HEK293 (cell line): ENCODE measurements around the gene NUP43.

Experiments
- CTCF ChIA-PET: fragments of 350-600 bp; formaldehyde crosslinking; extraction: SDS; loops from one replicate; lab custom pipeline; 2021; ENCODE audit warnings: antibody characterized with exemption; lab: Yijun Ruan, JAX
- POLR2A ChIA-PET: fragments of 300-600 bp; formaldehyde crosslinking; extraction: SDS; loops from one replicate; lab custom pipeline; 2020; ENCODE audit warnings: antibody characterized with exemption, inconsistent platforms; lab: Yijun Ruan, JAX
- H3K27ac ChIP-seq: fragments of 200-500 bp; sonication (Bioruptor generic); 2 replicates; pipeline ENCODE4 v1.5.1; 2014; ENCODE audit warnings: low read depth, low read length, control low read depth, inconsistent platforms; ENCODE audit errors: extremely low read depth
- H3K36me3 ChIP-seq, 2 experiments: fragments of 200-500 bp in 1 of 2; sonication (Bioruptor generic) in 1 of 2; 1 replicate in 1 of 2; 2 replicates in 1 of 2; pipeline ENCODE4 v1.5.1; 2014 to 2017; ENCODE audit warnings: inconsistent platforms in 2 of 2, low read length in 2 of 2; ENCODE audit not compliant: control insufficient read depth in 2 of 2, insufficient read depth in 1 of 2
- H3K4me1 ChIP-seq: fragments of 200-500 bp; sonication (Bioruptor generic); 2 replicates; pipeline ENCODE4 v1.5.1; 2014; ENCODE audit warnings: mild to moderate bottlenecking, low read length, inconsistent platforms; ENCODE audit not compliant: control insufficient read depth, insufficient read depth
- H3K4me3 ChIP-seq: 2 replicates; pipeline ENCODE4 v1.5.1; 2011; ENCODE audit warnings: low read depth, mild to moderate bottlenecking, control low read depth, low read length, moderate library complexity
- H3K9me3 ChIP-seq: fragments of 200-500 bp; sonication (Bioruptor generic); 2 replicates; pipeline ENCODE4 v1.5.1; 2014; ENCODE audit warnings: low read depth, low read length, inconsistent platforms; ENCODE audit not compliant: control insufficient read depth, insufficient read depth
- PRDM1 ChIP-seq: fragments of 450-650 bp; formaldehyde crosslinking; IDR thresholded peaks from 2 replicates; pipeline ENCODE4; 2016; ENCODE audit warnings: missing biosample characterization, missing genetic modification characterization
- SP7 ChIP-seq: fragments of 450-650 bp; formaldehyde crosslinking; IDR thresholded peaks from 2 replicates; pipeline ENCODE4 v1.5.1; 2016; ENCODE audit warnings: missing biosample characterization, missing genetic modification characterization
- ZBTB17 ChIP-seq: fragments of 450-650 bp; formaldehyde crosslinking; IDR thresholded peaks from 2 replicates; pipeline ENCODE4 v1.5.1; 2016; ENCODE audit warnings: missing biosample characterization, missing genetic modification characterization
- ZBTB7A ChIP-seq: fragments of 450-650 bp; formaldehyde crosslinking; IDR thresholded peaks from 2 replicates; pipeline ENCODE4 v1.5.1; 2016; ENCODE audit warnings: low read depth, missing biosample characterization, missing genetic modification characterization
- ZNF114 ChIP-seq: fragments of 450-650 bp; formaldehyde crosslinking; IDR thresholded peaks from 2 replicates; pipeline ENCODE4 v1.5.0; 2017; ENCODE audit warnings: missing biosample characterization, missing genetic modification characterization
- ZNF2 ChIP-seq: fragments of 450-650 bp; formaldehyde crosslinking; IDR thresholded peaks from 2 replicates; pipeline ENCODE4 v1.5.1; 2016; ENCODE audit warnings: missing biosample characterization, missing genetic modification characterization
- ZNF221 ChIP-seq: fragments of 450-650 bp; formaldehyde crosslinking; IDR thresholded peaks from 2 replicates; pipeline ENCODE4 v1.5.1; 2017; ENCODE audit warnings: missing biosample characterization, missing genetic modification characterization, borderline replicate concordance
- ZNF23 ChIP-seq: fragments of 450-650 bp; formaldehyde crosslinking; IDR thresholded peaks from 2 replicates; pipeline ENCODE4 v1.5.1; 2016; ENCODE audit warnings: missing biosample characterization, missing genetic modification characterization, borderline replicate concordance
- ZNF239 ChIP-seq: fragments of 450-650 bp; formaldehyde crosslinking; IDR thresholded peaks from 2 replicates; pipeline ENCODE4 v1.5.1; 2016; ENCODE audit warnings: missing biosample characterization, missing genetic modification characterization
- ZNF324 ChIP-seq: fragments of 450-650 bp; formaldehyde crosslinking; IDR thresholded peaks from 2 replicates; pipeline ENCODE4 v1.5.1; 2016; ENCODE audit warnings: missing biosample characterization, missing genetic modification characterization
- ZNF521 ChIP-seq: fragments of 450-650 bp; formaldehyde crosslinking; IDR thresholded peaks from 2 replicates; pipeline ENCODE4 v1.5.1; 2017; ENCODE audit warnings: missing biosample characterization, mild to moderate bottlenecking, missing genetic modification characterization
- ZNF600 ChIP-seq: fragments of 450-650 bp; formaldehyde crosslinking; IDR thresholded peaks from 2 replicates; pipeline ENCODE4 v1.5.1; 2016; ENCODE audit warnings: missing biosample characterization, missing genetic modification characterization
- ZNF677 ChIP-seq: fragments of 450-650 bp; IDR thresholded peaks from 2 replicates; pipeline ENCODE4 v1.5.0; 2018; ENCODE audit warnings: missing biosample characterization, mild to moderate bottlenecking, missing genetic modification characterization, moderate library complexity
- ZSCAN16 ChIP-seq: fragments of 450-650 bp; formaldehyde crosslinking; IDR thresholded peaks from 2 replicates; pipeline ENCODE4 v1.5.1; 2016; ENCODE audit warnings: missing biosample characterization, missing genetic modification characterization
- ZSCAN30 ChIP-seq: fragments of 450-650 bp; IDR thresholded peaks from 2 replicates; pipeline ENCODE4 v1.5.1; 2018; ENCODE audit warnings: missing biosample characterization, mild to moderate bottlenecking, missing genetic modification characterization, moderate library complexity
- TF ChIP-seq, protein P1 (sequence below): fragments of 450-650 bp; formaldehyde crosslinking; IDR thresholded peaks from 2 replicates; pipeline ENCODE4 v1.5.1; 2016; ENCODE audit warnings: missing biosample characterization, missing genetic modification characterization
- TF ChIP-seq, protein P2 (sequence below): fragments of 450-650 bp; formaldehyde crosslinking; IDR thresholded peaks from 2 replicates; pipeline ENCODE4 v1.5.1; 2016; ENCODE audit warnings: missing biosample characterization, missing genetic modification characterization
- TF ChIP-seq, protein P3 (sequence below): fragments of 450-650 bp; formaldehyde crosslinking; IDR thresholded peaks from 2 replicates; pipeline ENCODE4 v1.5.1; 2017; ENCODE audit warnings: missing biosample characterization, missing genetic modification characterization

The NUP43 gene

DNA sequence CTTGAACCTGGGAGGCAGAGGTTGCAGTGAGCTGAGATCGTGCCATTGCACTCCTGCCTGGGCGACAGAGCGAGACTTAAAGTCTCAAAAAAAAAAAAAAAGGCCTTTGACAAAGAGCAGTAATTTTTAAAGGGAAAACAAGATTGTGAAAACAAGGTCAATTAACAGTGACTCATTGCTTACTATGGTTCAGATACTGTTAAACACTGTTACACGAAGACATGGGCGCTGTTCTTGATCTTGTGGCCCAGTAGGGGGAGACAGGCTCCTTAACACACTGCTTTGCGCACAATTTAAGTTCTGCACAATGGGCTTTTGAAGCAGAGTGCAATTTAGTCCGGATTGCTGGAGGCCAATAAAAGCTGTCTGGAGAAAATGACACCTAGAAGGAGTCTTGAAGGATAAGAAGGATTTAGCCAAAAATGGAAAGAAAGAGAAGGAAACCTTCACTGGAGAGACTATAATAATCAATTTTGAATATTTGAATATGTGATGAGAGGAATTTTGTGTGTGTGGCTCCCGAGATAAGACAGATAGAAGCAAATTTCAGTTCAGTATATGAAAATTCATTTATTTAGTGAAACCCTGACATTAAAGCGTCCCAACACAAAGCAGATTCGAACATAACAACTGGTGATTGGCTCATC lies 22.4 kb downstream of the NUP43 start (continued):
- TF ChIP-seq ZBTB17 (tag by site-specific recombination) (peak; percentile 63), ZSCAN16 (no peak), ZNF239 (no peak), SP7 (tag by site-specific recombination) (peak; percentile 34; the same call in 1 of the 2 replicates), PRDM1 (tag by site-specific recombination) (peak; percentile 23; the same call in 1 of the 2 replicates), ZNF600 (tag by site-specific recombination) (peak; percentile 84)
- TF ChIP-seq, protein P1, sequence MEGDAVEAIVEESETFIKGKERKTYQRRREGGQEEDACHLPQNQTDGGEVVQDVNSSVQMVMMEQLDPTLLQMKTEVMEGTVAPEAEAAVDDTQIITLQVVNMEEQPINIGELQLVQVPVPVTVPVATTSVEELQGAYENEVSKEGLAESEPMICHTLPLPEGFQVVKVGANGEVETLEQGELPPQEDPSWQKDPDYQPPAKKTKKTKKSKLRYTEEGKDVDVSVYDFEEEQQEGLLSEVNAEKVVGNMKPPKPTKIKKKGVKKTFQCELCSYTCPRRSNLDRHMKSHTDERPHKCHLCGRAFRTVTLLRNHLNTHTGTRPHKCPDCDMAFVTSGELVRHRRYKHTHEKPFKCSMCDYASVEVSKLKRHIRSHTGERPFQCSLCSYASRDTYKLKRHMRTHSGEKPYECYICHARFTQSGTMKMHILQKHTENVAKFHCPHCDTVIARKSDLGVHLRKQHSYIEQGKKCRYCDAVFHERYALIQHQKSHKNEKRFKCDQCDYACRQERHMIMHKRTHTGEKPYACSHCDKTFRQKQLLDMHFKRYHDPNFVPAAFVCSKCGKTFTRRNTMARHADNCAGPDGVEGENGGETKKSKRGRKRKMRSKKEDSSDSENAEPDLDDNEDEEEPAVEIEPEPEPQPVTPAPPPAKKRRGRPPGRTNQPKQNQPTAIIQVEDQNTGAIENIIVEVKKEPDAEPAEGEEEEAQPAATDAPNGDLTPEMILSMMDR (tag by site-specific recombination), result peak; percentile 55

DNA sequence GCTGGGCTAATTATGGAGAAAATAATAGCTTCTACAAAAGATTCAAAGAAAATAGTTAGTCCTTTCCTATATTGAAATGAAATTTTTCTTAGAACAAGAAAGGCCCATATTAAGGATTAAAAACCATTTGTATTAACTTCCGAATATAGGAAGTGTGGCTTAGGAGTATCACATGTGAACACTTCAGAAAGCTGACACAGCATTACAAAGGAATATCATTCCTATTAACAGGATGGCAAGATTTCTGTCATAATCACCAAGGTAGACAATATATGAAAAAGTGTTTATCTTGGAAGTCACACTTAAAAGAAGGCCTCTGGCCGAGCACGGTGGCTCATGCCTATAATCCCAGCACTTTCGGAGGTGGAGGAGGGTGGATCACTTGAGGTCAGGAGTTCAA lies 23.1 kb downstream of the NUP43 start:
- TF ChIP-seq ZBTB7A (tag by site-specific recombination), result no peak
- no peak for TF ChIP-seq ZSCAN30 (tag by site-specific recombination)
- TF ChIP-seq, protein P2, sequence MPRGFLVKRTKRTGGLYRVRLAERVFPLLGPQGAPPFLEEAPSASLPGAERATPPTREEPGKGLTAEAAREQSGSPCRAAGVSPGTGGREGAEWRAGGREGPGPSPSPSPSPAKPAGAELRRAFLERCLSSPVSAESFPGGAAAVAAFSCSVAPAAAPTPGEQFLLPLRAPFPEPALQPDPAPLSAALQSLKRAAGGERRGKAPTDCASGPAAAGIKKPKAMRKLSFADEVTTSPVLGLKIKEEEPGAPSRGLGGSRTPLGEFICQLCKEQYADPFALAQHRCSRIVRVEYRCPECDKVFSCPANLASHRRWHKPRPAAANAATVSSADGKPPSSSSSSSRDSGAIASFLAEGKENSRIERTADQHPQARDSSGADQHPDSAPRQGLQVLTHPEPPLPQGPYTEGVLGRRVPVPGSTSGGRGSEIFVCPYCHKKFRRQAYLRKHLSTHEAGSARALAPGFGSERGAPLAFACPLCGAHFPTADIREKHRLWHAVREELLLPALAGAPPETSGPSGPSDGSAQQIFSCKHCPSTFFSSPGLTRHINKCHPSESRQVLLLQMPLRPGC (tag by site-specific recombination), result no peak
- no peak for TF ChIP-seq ZNF677 (tag by site-specific recombination)
- no peak for TF ChIP-seq ZNF324 (tag by site-specific recombination)
- no peak for TF ChIP-seq ZNF521 (tag by site-specific recombination)
- no peak for TF ChIP-seq ZNF114 (tag by site-specific recombination)
- no peak for TF ChIP-seq ZNF221
- TF ChIP-seq, protein P3, sequence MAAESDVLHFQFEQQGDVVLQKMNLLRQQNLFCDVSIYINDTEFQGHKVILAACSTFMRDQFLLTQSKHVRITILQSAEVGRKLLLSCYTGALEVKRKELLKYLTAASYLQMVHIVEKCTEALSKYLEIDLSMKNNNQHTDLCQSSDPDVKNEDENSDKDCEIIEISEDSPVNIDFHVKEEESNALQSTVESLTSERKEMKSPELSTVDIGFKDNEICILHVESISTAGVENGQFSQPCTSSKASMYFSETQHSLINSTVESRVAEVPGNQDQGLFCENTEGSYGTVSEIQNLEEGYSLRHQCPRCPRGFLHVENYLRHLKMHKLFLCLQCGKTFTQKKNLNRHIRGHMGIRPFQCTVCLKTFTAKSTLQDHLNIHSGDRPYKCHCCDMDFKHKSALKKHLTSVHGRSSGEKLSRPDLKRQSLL (tag by site-specific recombination), result no peak
- no peak for TF ChIP-seq ZNF2 (tag by site-specific recombination)
- Histone ChIP-seq H3K36me3 (peaks cover 23 to 55% of the 10 kb centered on the region in 2 experiments), H3K4me1 (no peaks in the 10 kb centered on the region), H3K4me3 (no peak overlapping the region), H3K27ac (no peak overlapping the region), H3K9me3 (no peaks in the 10 kb centered on the region)
- POLR2A ChIA-PET, result interaction anchor here (0.7 to 1.3 kb wide), 4 partner anchors 111 to 457 kb away, joined by 3 to 4 read pairs (median 3); no protein-coding TSS in a partner anchor
- CTCF ChIA-PET, result interaction anchor here (0.9 to 2.0 kb wide), 6 partner anchors 9 to 120 kb away, joined by 3 to 12 read pairs (median 6); partner anchors contain the start of gene NUP43

DNA sequence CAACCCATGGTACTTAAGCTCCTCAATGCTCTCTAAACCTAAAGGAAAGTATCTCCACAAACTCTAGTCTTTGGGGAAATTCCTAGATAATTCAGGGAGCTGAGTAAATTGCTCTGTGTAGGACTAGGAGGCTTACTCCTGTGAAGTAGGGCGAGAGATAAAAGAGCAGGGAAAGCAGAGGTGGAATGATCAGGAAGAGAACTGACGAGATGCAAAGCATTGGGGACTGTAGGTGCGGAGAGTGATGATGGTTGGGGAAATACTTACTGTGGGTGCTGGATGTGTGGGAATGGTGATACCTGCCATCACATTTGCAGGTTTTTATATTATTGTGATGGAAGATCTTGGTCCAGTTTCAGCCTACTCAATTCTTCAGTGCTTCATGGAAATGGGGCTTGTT lies 26.8 kb downstream of the NUP43 start:
- POLR2A ChIA-PET, result interaction anchor here (2.8 kb wide), 1 partner anchor 29 kb away, joined by 35 read pairs; the partner anchor contains the start of genes NUP43 and PCMT1
- no peak overlapping the region for H3K27ac ChIP-seq
- H3K4me3 ChIP-seq, result no peak overlapping the region
- peaks cover 2 to 25% of the 10 kb centered on the region in 2 experiments; a peak in 2 of 3 replicates for H3K36me3 ChIP-seq
- TF ChIP-seq ZNF600 (tag by site-specific recombination) (peak; percentile 86), ZNF23 (tag by site-specific recombination) (no peak)
- TF ChIP-seq, all 188 proteins: peak for 1
- Histone ChIP-seq H3K4me1 (no peaks in the 10 kb centered on the region), H3K9me3 (no peaks in the 10 kb centered on the region)
- CTCF ChIA-PET, result no interaction called here
